GM19455 (cell line): Measurements from ENCODE around the gene CNIH2.
"Not testable (repeated sequence)": the region's sequence is repeated elsewhere in the genome, so short reads cannot be mapped to it uniquely, and the experiment has no call there.

Source experiments
- ATAC-seq: cut with Tn5 transposase; IDR thresholded peaks from one replicate; pipeline ENCODE4 v1.9.1; 2021; ENCODE audit not compliant: unreplicated experiment

CNIH2 gene

GRCh38 chr11:66277471-66278362 is at the start of gene CNIH2:
CNIH2 (plus strand) TSS chr11:66278175; CDS start chr11:66278457, 282 bp downstream.
- no peak for ATAC-seq

GRCh38 chr11:66228521-66228920 is 49.5 kb upstream of the CNIH2 start:
- ATAC-seq, result no peak

GRCh38 chr11:66230156-66230555 is 47.8 kb upstream of the CNIH2 start:
- no peak for ATAC-seq

GRCh38 chr11:66230978-66231377 is 47.0 kb upstream of the CNIH2 start:
- ATAC-seq, result no peak

- no peak for ATAC-seq
These were observed 46.4 kb upstream of the CNIH2 start for GRCh38 chr11:66231561-66231960.

- ATAC-seq, result no peak
These were observed 45.2 kb upstream of the CNIH2 start for GRCh38 chr11:66232769-66233168.

GRCh38 chr11:66233301-66233700 is 44.7 kb upstream of the CNIH2 start:
- ATAC-seq, result no peak

GRCh38 chr11:66235141-66235540 is 42.8 kb upstream of the CNIH2 start:
- no peak for ATAC-seq

- no peak for ATAC-seq
These were observed 40.1 kb upstream of the CNIH2 start for GRCh38 chr11:66237867-66238266.

- no peak for ATAC-seq
These were observed 39.1 kb upstream of the CNIH2 start for GRCh38 chr11:66238786-66239413.

- no peak for ATAC-seq
These were observed 38.5 kb upstream of the CNIH2 start for GRCh38 chr11:66239511-66239910.

- no peak for ATAC-seq
These were observed 37.8 kb upstream of the CNIH2 start for GRCh38 chr11:66239998-66240780.

- no peak for ATAC-seq
These were observed 37.2 kb upstream of the CNIH2 start for GRCh38 chr11:66240781-66241136.

GRCh38 chr11:66242095-66242765 is 35.7 kb upstream of the CNIH2 start:
- ATAC-seq, result no peak

GRCh38 chr11:66243782-66244535 is 34.0 kb upstream of the CNIH2 start:
- no peak for ATAC-seq

GRCh38 chr11:66247295-66247694 is 30.7 kb upstream of the CNIH2 start:
- ATAC-seq, result no peak

GRCh38 chr11:66247801-66248200 is 30.2 kb upstream of the CNIH2 start:
- no peak for ATAC-seq

- ATAC-seq, result no peak
These were observed 29.1 kb upstream of the CNIH2 start for GRCh38 chr11:66248903-66249302.

GRCh38 chr11:66251809-66252208 is 26.2 kb upstream of the CNIH2 start:
- no peak for ATAC-seq

- not testable (repeated sequence) for ATAC-seq
These were observed 24.9 kb upstream of the CNIH2 start for GRCh38 chr11:66253081-66253480.
